GM06990 (cell line): ENCODE results near the gene BICD1.
A peak's percentile ranks its signal among the peaks of the same experiment; 100 is the strongest.

Experiments used
- DNase-seq: peaks from one replicate; pipeline ENCODE4 v3.0.0-alpha.2; 2011; ENCODE audit not compliant: insufficient read length; ENCODE audit errors: extremely low read depth
- H3K27me3 ChIP-seq: replicated peaks from 2 replicates; pipeline ENCODE4 v1.6.0; 2011; ENCODE audit warnings: low read length; ENCODE audit not compliant: control insufficient read depth, insufficient read depth
- H3K36me3 ChIP-seq: 2 replicates; pipeline ENCODE4 v1.5.1; 2011; ENCODE audit warnings: low read length; ENCODE audit not compliant: control insufficient read depth, insufficient read depth
- H3K4me3 ChIP-seq: replicated peaks from 2 replicates; pipeline ENCODE4 v1.5.1; 2011; ENCODE audit warnings: low read depth, mild to moderate bottlenecking, control low read depth, low read length
- TF ChIP-seq, protein P1 (sequence below): IDR thresholded peaks from 2 replicates; pipeline ENCODE4 v1.5.1; 2011; ENCODE audit warnings: low read length, control low read depth, mild to moderate bottlenecking, inconsistent platforms; ENCODE audit not compliant: insufficient read depth, poor library complexity, severe bottlenecking

Gene BICD1

DNA sequence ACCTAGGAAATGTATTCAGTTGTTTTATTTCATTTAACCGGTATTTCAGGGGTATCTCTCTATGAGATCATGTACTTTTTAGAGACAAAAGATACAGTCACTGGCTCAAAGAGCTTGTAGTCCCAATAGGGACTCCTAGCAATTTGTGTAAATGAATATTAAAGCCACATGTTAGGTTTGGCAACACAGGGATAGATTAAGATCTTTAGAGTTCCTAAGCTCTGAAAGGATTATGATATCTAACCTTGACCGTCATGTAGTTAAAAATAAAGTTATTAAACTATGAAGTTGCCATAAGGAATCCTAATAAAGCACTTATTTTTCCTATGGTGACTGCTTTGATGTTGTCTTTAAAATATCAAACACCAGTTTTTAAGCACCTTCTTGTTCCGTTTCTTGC lies 192.3 kb downstream of the BICD1 start:
- no peaks in the 10 kb centered on the region for H3K27me3 ChIP-seq
- H3K36me3 ChIP-seq = no peaks in the 10 kb centered on the region
- TF ChIP-seq, protein P1, sequence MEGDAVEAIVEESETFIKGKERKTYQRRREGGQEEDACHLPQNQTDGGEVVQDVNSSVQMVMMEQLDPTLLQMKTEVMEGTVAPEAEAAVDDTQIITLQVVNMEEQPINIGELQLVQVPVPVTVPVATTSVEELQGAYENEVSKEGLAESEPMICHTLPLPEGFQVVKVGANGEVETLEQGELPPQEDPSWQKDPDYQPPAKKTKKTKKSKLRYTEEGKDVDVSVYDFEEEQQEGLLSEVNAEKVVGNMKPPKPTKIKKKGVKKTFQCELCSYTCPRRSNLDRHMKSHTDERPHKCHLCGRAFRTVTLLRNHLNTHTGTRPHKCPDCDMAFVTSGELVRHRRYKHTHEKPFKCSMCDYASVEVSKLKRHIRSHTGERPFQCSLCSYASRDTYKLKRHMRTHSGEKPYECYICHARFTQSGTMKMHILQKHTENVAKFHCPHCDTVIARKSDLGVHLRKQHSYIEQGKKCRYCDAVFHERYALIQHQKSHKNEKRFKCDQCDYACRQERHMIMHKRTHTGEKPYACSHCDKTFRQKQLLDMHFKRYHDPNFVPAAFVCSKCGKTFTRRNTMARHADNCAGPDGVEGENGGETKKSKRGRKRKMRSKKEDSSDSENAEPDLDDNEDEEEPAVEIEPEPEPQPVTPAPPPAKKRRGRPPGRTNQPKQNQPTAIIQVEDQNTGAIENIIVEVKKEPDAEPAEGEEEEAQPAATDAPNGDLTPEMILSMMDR = no peak
- DNase-seq = no peak
- no peak overlapping the region for H3K4me3 ChIP-seq

DNA sequence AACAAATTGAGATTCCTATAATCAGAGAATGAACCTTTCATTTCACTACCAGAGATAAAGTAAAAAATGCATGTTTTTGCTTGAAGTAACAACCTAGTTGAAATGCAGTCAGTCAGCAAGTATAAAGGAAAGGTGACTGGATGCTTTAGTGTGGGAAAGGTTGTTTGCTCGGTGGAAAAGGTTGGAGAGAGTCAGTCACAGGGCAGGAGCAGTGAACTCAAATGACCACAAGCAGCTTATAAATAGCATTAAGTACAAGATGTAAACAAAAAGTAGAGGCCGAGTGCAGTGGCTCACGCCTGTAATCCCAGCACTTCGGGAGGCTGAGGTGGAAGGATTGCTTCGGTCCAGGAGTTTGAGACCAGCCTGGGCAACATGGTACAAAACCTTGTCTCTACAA lies 194.6 kb downstream of the BICD1 start:
- H3K4me3 ChIP-seq = no peak overlapping the region
- TF ChIP-seq, protein P1 = no peak
- peak; percentile 15 for DNase-seq
- H3K27me3 ChIP-seq = no peaks in the 10 kb centered on the region
- H3K36me3 ChIP-seq = no peaks in the 10 kb centered on the region

DNA sequence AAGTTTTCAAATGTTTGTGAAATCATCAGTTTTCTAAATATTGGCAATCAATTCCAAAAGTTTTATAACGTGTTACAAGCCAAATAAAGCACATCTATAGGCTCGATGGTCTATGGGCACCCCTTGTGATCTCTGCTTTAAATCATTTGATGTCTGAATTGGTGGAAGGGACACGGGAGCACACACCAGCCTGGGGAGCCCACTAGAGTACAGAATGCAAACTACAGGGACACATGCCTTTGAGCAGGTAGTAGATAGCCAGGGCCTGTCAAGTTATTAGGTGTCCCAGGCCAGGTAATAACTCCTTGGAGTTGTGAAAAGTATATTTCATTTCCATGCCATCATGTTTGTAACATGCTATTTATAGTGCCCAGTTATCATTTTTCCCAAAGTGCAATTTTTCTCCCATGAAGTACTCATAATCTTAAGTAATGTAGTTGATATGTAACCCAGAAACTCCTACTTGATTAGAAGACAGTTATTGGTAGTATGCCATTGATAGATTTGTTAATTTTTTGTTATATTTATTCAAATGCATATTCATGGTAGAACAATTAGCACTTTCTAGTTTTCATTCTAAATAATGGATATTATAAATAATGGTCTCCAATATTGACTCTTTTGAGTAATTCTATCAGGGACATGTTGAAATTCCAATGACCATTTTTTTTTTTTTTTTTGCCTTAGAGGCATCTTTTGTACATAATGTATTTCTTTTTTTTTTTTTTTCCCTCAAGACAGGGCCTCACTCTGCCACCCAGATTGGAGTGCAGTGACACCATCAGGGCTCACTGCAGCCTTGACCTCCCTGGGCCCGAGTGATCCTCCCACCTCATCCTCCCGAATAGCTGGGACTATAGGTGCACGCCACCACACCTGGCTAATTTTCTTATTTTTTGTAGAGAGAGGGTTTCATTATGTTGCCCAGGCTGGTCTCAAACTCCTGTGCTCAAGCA lies 195.8 kb downstream of the BICD1 start:
- Histone ChIP-seq H3K27me3 (no peaks in the 10 kb centered on the region), H3K36me3 (no peaks in the 10 kb centered on the region), H3K4me3 (peak overlapping the region; percentile 20)
- TF ChIP-seq, protein P1 = peak; percentile 94
- DNase-seq = peak; percentile 50

DNA sequence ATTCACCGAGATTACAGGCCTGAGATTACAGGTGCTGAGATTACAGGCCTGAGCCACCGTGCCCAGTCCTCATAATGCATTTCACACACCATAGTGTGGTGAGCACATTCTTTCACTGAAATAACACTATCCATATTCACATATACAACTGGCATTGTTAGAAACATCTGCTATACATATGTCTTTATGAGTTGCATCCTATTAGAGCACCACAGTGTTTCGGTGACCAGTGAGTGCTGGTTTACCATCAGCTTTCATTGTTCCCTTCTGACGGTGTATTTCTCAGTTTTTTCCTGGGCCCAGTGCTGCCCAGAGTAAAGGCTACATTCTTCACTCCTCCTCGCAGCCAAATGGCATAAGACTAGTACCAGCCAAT lies 196.5 kb downstream of the BICD1 start:
- Histone ChIP-seq H3K36me3 (no peaks in the 10 kb centered on the region), H3K4me3 (no peak overlapping the region), H3K27me3 (no peaks in the 10 kb centered on the region)
- no peak for DNase-seq
- TF ChIP-seq, protein P1 = no peak

DNA sequence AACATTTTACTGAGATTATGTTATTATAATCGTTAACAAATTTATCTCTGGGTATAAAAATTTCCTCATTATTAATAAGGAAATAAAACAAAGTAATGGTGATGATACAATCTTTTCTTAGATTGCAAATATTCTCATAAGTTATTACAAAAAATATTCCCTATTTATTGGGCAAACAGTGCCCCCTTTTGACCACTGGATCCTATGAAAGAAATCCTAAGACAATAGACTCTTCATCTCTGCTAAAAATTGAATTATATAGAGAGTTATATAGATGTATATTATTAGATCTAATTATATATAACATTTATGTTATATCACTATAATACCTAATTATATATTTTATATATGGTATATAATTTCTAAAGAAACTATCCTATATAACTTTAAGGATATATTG lies 198.5 kb downstream of the BICD1 start:
- H3K27me3 ChIP-seq = no peaks in the 10 kb centered on the region
- no peak overlapping the region for H3K4me3 ChIP-seq
- TF ChIP-seq, protein P1 = peak; percentile 39
- H3K36me3 ChIP-seq = no peaks in the 10 kb centered on the region
- no peak for DNase-seq
